Stomach (tissue), 4 donors: Measurements from ENCODE around the gene ZNRF3.

Source experiments
- EP300 ChIP-seq: sonication (generic); formaldehyde crosslinking; IDR thresholded peaks from one replicate; pipeline ENCODE4 v1.6.1; 2017; ENCODE audit warnings: antibody characterized with exemption
- POLR2A ChIP-seq, 4 donors: fragments of 450-650 bp; IDR thresholded peaks; one replicate each; pipeline ENCODE4 v1.6.1; 2016; ENCODE audit warnings: antibody characterized with exemption in 4 of 4, control low read depth in 2 of 4, mild to moderate bottlenecking in 1 of 4, moderate library complexity in 1 of 4
- POLR2AphosphoS5 ChIP-seq, 3 donors: sonication (generic); formaldehyde crosslinking; IDR thresholded peaks; one replicate each; pipeline ENCODE4 v1.6.1; 2016; ENCODE audit warnings: antibody characterized with exemption in 3 of 3
- TF ChIP-seq, protein P1 (sequence below), 7 experiments: fragments of 450-650 bp in 4 of 7; fragments of 200-600 bp in 3 of 7; sonication (generic) in 3 of 7; IDR thresholded peaks; one replicate each; pipeline ENCODE4 v1.5.1; 2016 to 2019; ENCODE audit warnings: antibody characterized with exemption in 7 of 7, control low read depth in 2 of 7, mild to moderate bottlenecking in 1 of 7

DNA sequence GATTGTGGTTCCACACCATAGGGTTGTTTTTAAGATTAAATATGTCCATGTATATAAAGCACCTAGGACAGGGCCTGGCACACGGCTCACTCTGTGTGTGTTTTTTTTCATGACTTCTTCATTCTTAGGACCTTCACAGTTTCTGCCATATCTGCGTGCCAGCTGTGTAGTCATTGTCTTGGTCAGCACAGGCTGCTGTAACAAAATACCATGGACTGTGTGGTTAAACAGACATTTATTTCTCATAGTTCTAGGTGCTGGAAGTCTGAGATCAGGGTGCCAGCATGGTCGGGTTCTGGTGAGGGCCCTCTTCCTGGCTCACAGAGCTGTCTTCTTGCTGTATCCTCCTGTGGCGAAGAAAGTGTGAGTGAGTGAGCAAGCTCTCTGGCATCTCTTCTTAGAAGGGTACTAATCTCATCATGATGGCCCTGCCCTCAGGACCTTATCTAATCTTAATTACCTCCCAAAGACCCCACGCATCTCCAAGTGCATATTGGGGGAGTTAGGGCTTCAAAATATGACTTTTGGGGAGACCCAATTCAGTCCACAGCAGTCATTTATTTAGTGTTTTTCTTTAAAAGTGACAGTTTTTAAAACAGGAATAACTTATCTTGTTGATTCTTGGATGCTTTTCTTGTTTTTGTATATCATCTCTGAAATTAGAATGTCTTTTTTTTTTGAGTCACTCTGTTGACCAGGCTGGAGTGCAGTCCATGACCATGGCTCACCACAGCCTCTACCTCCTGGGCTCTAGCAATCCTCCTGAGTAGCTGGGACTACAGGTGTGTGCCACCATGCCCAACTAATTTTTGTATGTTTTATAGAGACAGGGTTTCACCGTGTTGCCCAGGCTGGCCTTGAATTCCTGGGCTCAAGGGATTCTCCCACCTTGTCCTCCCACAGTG, 70.9 kb downstream of the ZNRF3 start:
- TF ChIP-seq POLR2A (IDR thresholded peaks at IDR 0.05) (no peak), POLR2AphosphoS5 (IDR thresholded peaks at IDR 0.05) (no peak), EP300 (no peak)
- TF ChIP-seq, protein P1, sequence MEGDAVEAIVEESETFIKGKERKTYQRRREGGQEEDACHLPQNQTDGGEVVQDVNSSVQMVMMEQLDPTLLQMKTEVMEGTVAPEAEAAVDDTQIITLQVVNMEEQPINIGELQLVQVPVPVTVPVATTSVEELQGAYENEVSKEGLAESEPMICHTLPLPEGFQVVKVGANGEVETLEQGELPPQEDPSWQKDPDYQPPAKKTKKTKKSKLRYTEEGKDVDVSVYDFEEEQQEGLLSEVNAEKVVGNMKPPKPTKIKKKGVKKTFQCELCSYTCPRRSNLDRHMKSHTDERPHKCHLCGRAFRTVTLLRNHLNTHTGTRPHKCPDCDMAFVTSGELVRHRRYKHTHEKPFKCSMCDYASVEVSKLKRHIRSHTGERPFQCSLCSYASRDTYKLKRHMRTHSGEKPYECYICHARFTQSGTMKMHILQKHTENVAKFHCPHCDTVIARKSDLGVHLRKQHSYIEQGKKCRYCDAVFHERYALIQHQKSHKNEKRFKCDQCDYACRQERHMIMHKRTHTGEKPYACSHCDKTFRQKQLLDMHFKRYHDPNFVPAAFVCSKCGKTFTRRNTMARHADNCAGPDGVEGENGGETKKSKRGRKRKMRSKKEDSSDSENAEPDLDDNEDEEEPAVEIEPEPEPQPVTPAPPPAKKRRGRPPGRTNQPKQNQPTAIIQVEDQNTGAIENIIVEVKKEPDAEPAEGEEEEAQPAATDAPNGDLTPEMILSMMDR (IDR thresholded peaks at IDR 0.05): no peak
